Uterus (tissue), 4 donors: ENCODE measurements around the gene AP2A1. TPM values are rescaled to one million over a fixed set of nuclear protein-coding genes. Genes with fewer than 3 reads are reported as not detected.

Experiments used
- DNase-seq, 2 donors: peaks; one replicate each; pipeline ENCODE4 v3.0.0-alpha.2; 2019 to 2020
- H3K27ac ChIP-seq, 2 donors: fragments of 200-600 bp; sonication (generic); 1 replicate in 1 of 2; 2 replicates in 1 of 2; pipeline ENCODE4 v1.5.1; 2016 to 2018
- H3K27me3 ChIP-seq, 2 donors: fragments of 200-600 bp; sonication (generic); one replicate each; pipeline ENCODE4 v1.5.1; 2018 to 2019; ENCODE audit warnings: control low read depth in 1 of 2
- H3K36me3 ChIP-seq, 2 donors: fragments of 200-600 bp; sonication (generic); one replicate each; pipeline ENCODE4 v1.5.1; 2019; ENCODE audit warnings: control low read depth in 1 of 2
- H3K4me1 ChIP-seq, 2 donors: fragments of 200-600 bp; sonication (generic); one replicate each; pipeline ENCODE4 v1.5.1; 2018 to 2019; ENCODE audit warnings: control low read depth in 1 of 2
- H3K4me3 ChIP-seq, 2 donors: fragments of 200-600 bp; sonication (generic); 1 replicate in 1 of 2; 2 replicates in 1 of 2; pipeline ENCODE4 v1.5.1; 2018 to 2019; ENCODE audit warnings: mild to moderate bottlenecking in 1 of 2
- H3K9me3 ChIP-seq, 2 donors: fragments of 200-600 bp; sonication (generic); one replicate each; pipeline ENCODE4 v1.5.1; 2019; ENCODE audit warnings: control low read depth in 1 of 2
- POLR2A ChIP-seq, 2 donors: fragments of 450-650 bp; IDR thresholded peaks; one replicate each; pipeline ENCODE4 v1.6.1; 2016; ENCODE audit warnings: antibody characterized with exemption in 2 of 2, mild to moderate bottlenecking in 1 of 2, moderate library complexity in 1 of 2
- intact Hi-C: fragments of 100-400 bp; cut with DNase I; formaldehyde crosslinking; loops from one replicate; pipeline ENCODE4 v1.15.1; 2023; ENCODE audit warnings: low total_unique reads
- total RNA-seq, 4 donors: library from RNA; depleted of rRNA in 3 of 4; stranded (reverse); fragments of >200 nt in 3 of 4; gene quantifications; one replicate each; pipeline versions ENCODE4 v1.1.0 to v1.2.4, GENCODE V29; 2014 to 2023
- TF ChIP-seq, protein P1 (sequence below), 4 experiments: fragments of 200-600 bp in 2 of 4; fragments of 450-650 bp in 2 of 4; sonication (generic) in 2 of 4; IDR thresholded peaks; one replicate each; pipeline ENCODE4 v1.5.1; 2016 to 2019; ENCODE audit warnings: antibody characterized with exemption in 4 of 4, mild to moderate bottlenecking in 2 of 4, moderate library complexity in 1 of 4
- donor health status: DM: yes; HTN: yes; CAD: no.

The AP2A1 gene
- total RNA-seq, 4 donors from 2014 or later = 47.1 to 114 (median 54.7) TPM

- TF ChIP-seq, protein P1, sequence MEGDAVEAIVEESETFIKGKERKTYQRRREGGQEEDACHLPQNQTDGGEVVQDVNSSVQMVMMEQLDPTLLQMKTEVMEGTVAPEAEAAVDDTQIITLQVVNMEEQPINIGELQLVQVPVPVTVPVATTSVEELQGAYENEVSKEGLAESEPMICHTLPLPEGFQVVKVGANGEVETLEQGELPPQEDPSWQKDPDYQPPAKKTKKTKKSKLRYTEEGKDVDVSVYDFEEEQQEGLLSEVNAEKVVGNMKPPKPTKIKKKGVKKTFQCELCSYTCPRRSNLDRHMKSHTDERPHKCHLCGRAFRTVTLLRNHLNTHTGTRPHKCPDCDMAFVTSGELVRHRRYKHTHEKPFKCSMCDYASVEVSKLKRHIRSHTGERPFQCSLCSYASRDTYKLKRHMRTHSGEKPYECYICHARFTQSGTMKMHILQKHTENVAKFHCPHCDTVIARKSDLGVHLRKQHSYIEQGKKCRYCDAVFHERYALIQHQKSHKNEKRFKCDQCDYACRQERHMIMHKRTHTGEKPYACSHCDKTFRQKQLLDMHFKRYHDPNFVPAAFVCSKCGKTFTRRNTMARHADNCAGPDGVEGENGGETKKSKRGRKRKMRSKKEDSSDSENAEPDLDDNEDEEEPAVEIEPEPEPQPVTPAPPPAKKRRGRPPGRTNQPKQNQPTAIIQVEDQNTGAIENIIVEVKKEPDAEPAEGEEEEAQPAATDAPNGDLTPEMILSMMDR (IDR thresholded peaks at IDR 0.05) = no peak
- peaks cover 0 to 5% of the 10 kb centered on the region in 2 donors for H3K4me1 ChIP-seq
- no peaks in the 10 kb centered on the region for H3K27me3 ChIP-seq
- no peaks in the 10 kb centered on the region for H3K9me3 ChIP-seq
- no peak overlapping the region for H3K4me3 ChIP-seq
- no peak for DNase-seq
- no peaks in the 10 kb centered on the region for H3K36me3 ChIP-seq
- intact Hi-C loops = no loop called here
- H3K27ac ChIP-seq = no peak overlapping the region
Observed at GRCh38 chr19:49803529-49803856, 36.7 kb downstream of the AP2A1 start.

GRCh38 chr19:49805822-49806619 is 39.2 kb downstream of the AP2A1 start:
- Histone ChIP-seq H3K27me3 (no peaks in the 10 kb centered on the region), H3K27ac (no peak overlapping the region), H3K9me3 (no peaks in the 10 kb centered on the region), H3K36me3 (no peaks in the 10 kb centered on the region), H3K4me1 (peaks cover 0 to 8% of the 10 kb centered on the region in 2 donors), H3K4me3 (no peak overlapping the region)
- no peak for DNase-seq
- TF ChIP-seq, protein P1 (IDR thresholded peaks at IDR 0.05) = no peak
- TF ChIP-seq POLR2A (IDR thresholded peaks at IDR 0.05) = no peak
- intact Hi-C loops = loop anchor here (5.0 kb wide), 1 partner anchor 39 kb away; the partner anchor contains the start of gene AP2A1

- intact Hi-C loops = loop anchor here (5.0 kb wide), 1 partner anchor 39 kb away; the partner anchor contains the start of gene AP2A1
- no peaks in the 10 kb centered on the region for H3K9me3 ChIP-seq
- H3K27me3 ChIP-seq = no peaks in the 10 kb centered on the region
- DNase-seq = no peak
- peaks cover 0 to 8% of the 10 kb centered on the region in 2 donors for H3K4me1 ChIP-seq
- no peak overlapping the region for H3K27ac ChIP-seq
- H3K4me3 ChIP-seq = no peak overlapping the region
- no peaks in the 10 kb centered on the region for H3K36me3 ChIP-seq
- TF ChIP-seq POLR2A (IDR thresholded peaks at IDR 0.05) = no peak
- TF ChIP-seq, protein P1 (IDR thresholded peaks at IDR 0.05) = no peak
Observed at GRCh38 chr19:49806620-49806959, 39.8 kb downstream of the AP2A1 start.

DNA sequence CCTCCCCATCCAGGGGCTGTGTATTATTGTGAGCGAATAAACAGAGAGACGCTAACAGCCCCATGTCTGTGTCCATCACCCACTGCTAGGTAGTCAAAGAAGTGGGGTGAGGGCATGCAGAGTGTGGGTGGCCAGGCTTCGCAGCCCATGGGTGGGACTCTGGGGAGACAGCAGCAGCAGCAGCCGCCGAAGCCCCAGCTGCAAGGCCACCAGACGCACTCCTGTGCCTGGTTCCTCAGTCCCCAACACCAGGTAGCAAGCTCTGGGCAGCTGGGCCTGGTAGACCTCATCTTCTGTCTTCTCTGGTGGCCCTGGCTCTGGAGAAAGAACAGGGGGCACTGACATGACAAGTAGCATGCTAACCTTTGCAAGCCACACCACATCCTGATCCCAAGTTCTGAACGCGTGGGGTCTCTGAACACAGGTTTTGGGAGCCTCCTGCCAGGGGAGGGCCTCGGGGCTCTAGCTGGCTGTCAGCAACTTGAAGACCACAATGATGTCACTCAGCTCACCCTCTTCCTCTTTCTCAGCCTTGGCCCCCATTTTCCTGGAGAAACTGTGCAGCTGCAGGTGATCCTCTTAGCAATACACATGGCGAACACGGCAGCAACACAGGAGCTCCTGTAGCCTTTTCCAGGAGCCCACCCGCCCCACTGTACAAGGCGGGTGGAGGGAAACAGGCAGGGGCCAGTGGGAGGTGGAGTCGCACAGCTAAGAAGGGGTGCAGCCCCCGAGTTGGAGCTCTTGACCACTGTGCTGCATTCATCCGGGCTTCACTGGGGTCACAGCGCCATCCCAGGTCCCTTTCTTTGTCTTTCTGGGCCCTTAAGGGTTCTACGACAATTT is 40.5 kb downstream of the AP2A1 start:
- Histone ChIP-seq H3K27me3 (no peaks in the 10 kb centered on the region), H3K36me3 (no peaks in the 10 kb centered on the region), H3K27ac (no peak overlapping the region), H3K4me3 (no peak overlapping the region), H3K4me1 (peaks cover 0 to 4% of the 10 kb centered on the region in 2 donors), H3K9me3 (no peaks in the 10 kb centered on the region)
- no peak for TF ChIP-seq POLR2A (IDR thresholded peaks at IDR 0.05)
- TF ChIP-seq, protein P1 (IDR thresholded peaks at IDR 0.05) = no peak
- no peak for DNase-seq
- intact Hi-C loops = loop anchor here (5.0 kb wide), 1 partner anchor 40 kb away; the partner anchor contains the start of gene AP2A1
